HEK293 (cell line): ENCODE measurements around the gene SH3RF3.

Experiments
- CTCF ChIA-PET: fragments of 350-600 bp; formaldehyde crosslinking; extraction: SDS; loops from one replicate; lab custom pipeline; 2021; ENCODE audit warnings: antibody characterized with exemption; lab: Yijun Ruan, JAX
- POLR2A ChIA-PET: fragments of 300-600 bp; formaldehyde crosslinking; extraction: SDS; loops from one replicate; lab custom pipeline; 2020; ENCODE audit warnings: antibody characterized with exemption, inconsistent platforms; lab: Yijun Ruan, JAX
- H3K27ac ChIP-seq: fragments of 200-500 bp; sonication (Bioruptor generic); 2 replicates; pipeline ENCODE4 v1.5.1; 2014; ENCODE audit warnings: low read depth, low read length, control low read depth, inconsistent platforms; ENCODE audit errors: extremely low read depth
- H3K36me3 ChIP-seq, 2 experiments: fragments of 200-500 bp in 1 of 2; sonication (Bioruptor generic) in 1 of 2; 1 replicate in 1 of 2; 2 replicates in 1 of 2; pipeline ENCODE4 v1.5.1; 2014 to 2017; ENCODE audit warnings: inconsistent platforms in 2 of 2, low read length in 2 of 2; ENCODE audit not compliant: control insufficient read depth in 2 of 2, insufficient read depth in 1 of 2
- H3K4me1 ChIP-seq: fragments of 200-500 bp; sonication (Bioruptor generic); 2 replicates; pipeline ENCODE4 v1.5.1; 2014; ENCODE audit warnings: mild to moderate bottlenecking, low read length, inconsistent platforms; ENCODE audit not compliant: control insufficient read depth, insufficient read depth
- H3K4me3 ChIP-seq: 2 replicates; pipeline ENCODE4 v1.5.1; 2011; ENCODE audit warnings: low read depth, mild to moderate bottlenecking, control low read depth, low read length, moderate library complexity
- H3K9me3 ChIP-seq: fragments of 200-500 bp; sonication (Bioruptor generic); 2 replicates; pipeline ENCODE4 v1.5.1; 2014; ENCODE audit warnings: low read depth, low read length, inconsistent platforms; ENCODE audit not compliant: control insufficient read depth, insufficient read depth
- HOXD13 ChIP-seq: sonication (generic); formaldehyde crosslinking; IDR thresholded peaks from 2 replicates; pipeline ENCODE4 v1.8.0; 2022; ENCODE audit warnings: missing genetic modification reagents, borderline replicate concordance
- KLF1 ChIP-seq: fragments of 450-650 bp; formaldehyde crosslinking; IDR thresholded peaks from 2 replicates; pipeline ENCODE4 v1.5.1; 2016; ENCODE audit warnings: missing biosample characterization, missing genetic modification characterization
- SCRT2 ChIP-seq: fragments of 450-650 bp; formaldehyde crosslinking; IDR thresholded peaks from 2 replicates; pipeline ENCODE4 v1.5.1; 2016; ENCODE audit warnings: missing biosample characterization, missing genetic modification characterization
- ZBTB7A ChIP-seq: fragments of 450-650 bp; formaldehyde crosslinking; IDR thresholded peaks from 2 replicates; pipeline ENCODE4 v1.5.1; 2016; ENCODE audit warnings: low read depth, missing biosample characterization, missing genetic modification characterization
- ZEB2 ChIP-seq: fragments of 450-650 bp; formaldehyde crosslinking; IDR thresholded peaks from 2 replicates; pipeline ENCODE4 v1.5.1; 2016; ENCODE audit warnings: missing biosample characterization, missing genetic modification characterization
- ZFP3 ChIP-seq: fragments of 450-650 bp; formaldehyde crosslinking; IDR thresholded peaks from 2 replicates; pipeline ENCODE4 v1.5.1; 2016; ENCODE audit warnings: low read depth, missing biosample characterization, missing genetic modification characterization
- ZNF121 ChIP-seq: fragments of 450-650 bp; formaldehyde crosslinking; IDR thresholded peaks from 2 replicates; pipeline ENCODE4 v1.5.1; 2016; ENCODE audit warnings: missing biosample characterization, missing genetic modification characterization
- ZNF175 ChIP-seq: fragments of 450-650 bp; formaldehyde crosslinking; IDR thresholded peaks from 2 replicates; pipeline ENCODE4 v1.5.1; 2016; ENCODE audit warnings: missing biosample characterization, missing genetic modification characterization
- ZNF184 ChIP-seq: fragments of 450-650 bp; IDR thresholded peaks from 2 replicates; pipeline ENCODE4 v1.5.1; 2018; ENCODE audit warnings: missing biosample characterization, mild to moderate bottlenecking, missing genetic modification characterization
- ZNF266 ChIP-seq: fragments of 450-650 bp; formaldehyde crosslinking; IDR thresholded peaks from 2 replicates; pipeline ENCODE4 v1.5.1; 2016; ENCODE audit warnings: missing biosample characterization, missing genetic modification characterization, low read depth
- ZNF37A ChIP-seq: fragments of 450-650 bp; IDR thresholded peaks from 2 replicates; pipeline ENCODE4 v1.5.1; 2018; ENCODE audit warnings: missing biosample characterization, missing genetic modification characterization
- ZNF391 ChIP-seq: fragments of 450-650 bp; formaldehyde crosslinking; IDR thresholded peaks from 2 replicates; pipeline ENCODE4 v1.5.1; 2016; ENCODE audit warnings: low read depth, missing biosample characterization, missing genetic modification characterization, borderline replicate concordance
- ZNF404 ChIP-seq: fragments of 450-650 bp; formaldehyde crosslinking; IDR thresholded peaks from 2 replicates; pipeline ENCODE4 v1.5.1; 2017; ENCODE audit warnings: missing biosample characterization, missing genetic modification characterization
- ZNF473 ChIP-seq: fragments of 450-650 bp; formaldehyde crosslinking; IDR thresholded peaks from 2 replicates; pipeline ENCODE4 v1.5.1; 2017; ENCODE audit warnings: missing biosample characterization, missing genetic modification characterization
- ZNF48 ChIP-seq: fragments of 450-650 bp; formaldehyde crosslinking; IDR thresholded peaks from 2 replicates; pipeline ENCODE4 v1.5.1; 2016; ENCODE audit warnings: missing biosample characterization, missing genetic modification characterization
- ZNF529 ChIP-seq: fragments of 450-650 bp; formaldehyde crosslinking; IDR thresholded peaks from 2 replicates; pipeline ENCODE4 v1.5.1; 2017; ENCODE audit warnings: missing genetic modification characterization, missing biosample characterization; ENCODE audit not compliant: insufficient replicate concordance
- ZNF555 ChIP-seq: fragments of 450-650 bp; formaldehyde crosslinking; conservative IDR thresholded peaks from 2 replicates; pipeline ENCODE4 v1.5.1; 2017; ENCODE audit warnings: missing biosample characterization, mild to moderate bottlenecking, missing genetic modification characterization, inconsistent platforms
- ZNF621 ChIP-seq: fragments of 450-650 bp; formaldehyde crosslinking; IDR thresholded peaks from 2 replicates; pipeline ENCODE4 v1.5.1; 2017; ENCODE audit warnings: missing biosample characterization, missing genetic modification characterization
- ZNF623 ChIP-seq: fragments of 450-650 bp; formaldehyde crosslinking; IDR thresholded peaks from 2 replicates; pipeline ENCODE4 v1.5.1; 2016; ENCODE audit warnings: missing biosample characterization, missing genetic modification characterization
- ZNF624 ChIP-seq: fragments of 450-650 bp; formaldehyde crosslinking; IDR thresholded peaks from 2 replicates; pipeline ENCODE4 v1.5.1; 2017; ENCODE audit warnings: missing biosample characterization, missing genetic modification characterization
- ZNF785 ChIP-seq: fragments of 450-650 bp; formaldehyde crosslinking; IDR thresholded peaks from 2 replicates; pipeline ENCODE4 v1.5.1; 2016; ENCODE audit warnings: missing biosample characterization, missing genetic modification characterization
- TF ChIP-seq, protein P1 (sequence below): fragments of 450-650 bp; formaldehyde crosslinking; IDR thresholded peaks from 2 replicates; pipeline ENCODE4 v1.5.1; 2016; ENCODE audit warnings: missing biosample characterization, missing genetic modification characterization
- TF ChIP-seq, protein P2 (sequence below): fragments of 450-650 bp; formaldehyde crosslinking; IDR thresholded peaks from 2 replicates; pipeline ENCODE4 v1.5.1; 2016; ENCODE audit warnings: missing biosample characterization, missing genetic modification characterization
- TF ChIP-seq, protein P3 (sequence below): fragments of 450-650 bp; IDR thresholded peaks from 2 replicates; pipeline ENCODE4 v1.5.1; 2018; ENCODE audit warnings: missing biosample characterization, missing genetic modification characterization
- TF ChIP-seq, protein P4 (sequence below): fragments of 450-650 bp; formaldehyde crosslinking; IDR thresholded peaks from 2 replicates; pipeline ENCODE4 v1.5.1; 2016; ENCODE audit warnings: missing biosample characterization, missing genetic modification characterization
- TF ChIP-seq, protein P5 (sequence below): fragments of 450-650 bp; formaldehyde crosslinking; IDR thresholded peaks from 2 replicates; pipeline ENCODE4 v1.5.1; 2016; ENCODE audit warnings: missing biosample characterization, missing genetic modification characterization, borderline replicate concordance

Gene SH3RF3

DNA sequence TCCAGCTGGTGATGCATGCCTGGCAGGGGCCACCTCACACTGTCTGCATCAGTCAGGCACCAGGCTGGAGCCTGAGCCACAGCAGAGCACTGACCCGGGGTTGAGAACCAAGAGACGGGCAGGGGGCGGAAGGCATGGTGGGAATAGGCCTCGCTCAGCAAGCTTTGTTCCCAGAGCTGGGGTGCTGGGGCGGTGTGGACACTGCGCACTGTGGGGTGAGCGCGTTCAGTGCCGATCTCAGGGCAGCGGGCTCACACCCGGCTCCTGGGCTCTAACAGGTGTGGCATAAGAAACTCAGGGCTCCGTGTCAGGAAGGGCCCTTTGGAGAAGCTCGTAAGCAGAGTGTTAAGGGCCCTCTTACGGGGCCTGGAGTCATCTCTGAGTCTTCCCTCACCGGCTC, 15.7 kb downstream of the SH3RF3 start:
- POLR2A ChIA-PET, result no interaction called here
- H3K27ac ChIP-seq, result no peak overlapping the region
- no peak for TF ChIP-seq ZNF48 (tag by site-specific recombination)
- TF ChIP-seq ZFP3, result no peak
- TF ChIP-seq ZNF266 (tag by site-specific recombination), result no peak
- no peak for TF ChIP-seq ZNF555
- TF ChIP-seq ZEB2 (tag by site-specific recombination), result no peak
- TF ChIP-seq, protein P1, sequence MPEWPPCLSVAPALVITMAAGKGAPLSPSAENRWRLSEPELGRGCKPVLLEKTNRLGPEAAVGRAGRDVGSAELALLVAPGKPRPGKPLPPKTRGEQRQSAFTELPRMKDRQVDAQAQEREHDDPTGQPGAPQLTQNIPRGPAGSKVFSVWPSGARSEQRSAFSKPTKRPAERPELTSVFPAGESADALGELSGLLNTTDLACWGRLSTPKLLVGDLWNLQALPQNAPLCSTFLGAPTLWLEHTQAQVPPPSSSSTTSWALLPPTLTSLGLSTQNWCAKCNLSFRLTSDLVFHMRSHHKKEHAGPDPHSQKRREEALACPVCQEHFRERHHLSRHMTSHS (tag by site-specific recombination), result no peak
- no peak for TF ChIP-seq ZNF175
- TF ChIP-seq, protein P2, sequence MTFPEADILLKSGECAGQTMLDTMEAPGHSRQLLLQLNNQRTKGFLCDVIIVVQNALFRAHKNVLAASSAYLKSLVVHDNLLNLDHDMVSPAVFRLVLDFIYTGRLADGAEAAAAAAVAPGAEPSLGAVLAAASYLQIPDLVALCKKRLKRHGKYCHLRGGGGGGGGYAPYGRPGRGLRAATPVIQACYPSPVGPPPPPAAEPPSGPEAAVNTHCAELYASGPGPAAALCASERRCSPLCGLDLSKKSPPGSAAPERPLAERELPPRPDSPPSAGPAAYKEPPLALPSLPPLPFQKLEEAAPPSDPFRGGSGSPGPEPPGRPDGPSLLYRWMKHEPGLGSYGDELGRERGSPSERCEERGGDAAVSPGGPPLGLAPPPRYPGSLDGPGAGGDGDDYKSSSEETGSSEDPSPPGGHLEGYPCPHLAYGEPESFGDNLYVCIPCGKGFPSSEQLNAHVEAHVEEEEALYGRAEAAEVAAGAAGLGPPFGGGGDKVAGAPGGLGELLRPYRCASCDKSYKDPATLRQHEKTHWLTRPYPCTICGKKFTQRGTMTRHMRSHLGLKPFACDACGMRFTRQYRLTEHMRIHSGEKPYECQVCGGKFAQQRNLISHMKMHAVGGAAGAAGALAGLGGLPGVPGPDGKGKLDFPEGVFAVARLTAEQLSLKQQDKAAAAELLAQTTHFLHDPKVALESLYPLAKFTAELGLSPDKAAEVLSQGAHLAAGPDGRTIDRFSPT (tag by site-specific recombination), result no peak
- TF ChIP-seq ZNF621 (tag by site-specific recombination), result no peak
- TF ChIP-seq ZNF473 (tag by site-specific recombination), result no peak
- TF ChIP-seq, protein P3, sequence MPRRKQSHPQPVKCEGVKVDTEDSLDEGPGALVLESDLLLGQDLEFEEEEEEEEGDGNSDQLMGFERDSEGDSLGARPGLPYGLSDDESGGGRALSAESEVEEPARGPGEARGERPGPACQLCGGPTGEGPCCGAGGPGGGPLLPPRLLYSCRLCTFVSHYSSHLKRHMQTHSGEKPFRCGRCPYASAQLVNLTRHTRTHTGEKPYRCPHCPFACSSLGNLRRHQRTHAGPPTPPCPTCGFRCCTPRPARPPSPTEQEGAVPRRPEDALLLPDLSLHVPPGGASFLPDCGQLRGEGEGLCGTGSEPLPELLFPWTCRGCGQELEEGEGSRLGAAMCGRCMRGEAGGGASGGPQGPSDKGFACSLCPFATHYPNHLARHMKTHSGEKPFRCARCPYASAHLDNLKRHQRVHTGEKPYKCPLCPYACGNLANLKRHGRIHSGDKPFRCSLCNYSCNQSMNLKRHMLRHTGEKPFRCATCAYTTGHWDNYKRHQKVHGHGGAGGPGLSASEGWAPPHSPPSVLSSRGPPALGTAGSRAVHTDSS (tag by site-specific recombination), result no peak
- TF ChIP-seq ZNF37A (tag by site-specific recombination), result no peak
- TF ChIP-seq ZBTB7A (tag by site-specific recombination), result no peak
- TF ChIP-seq ZNF624 (tag by site-specific recombination), result no peak
- no peaks in the 10 kb centered on the region for H3K36me3 ChIP-seq
- CTCF ChIA-PET, result interaction anchor here (0.5 kb wide), 1 partner anchor 69 kb away, joined by 3 read pairs; no protein-coding TSS in a partner anchor
- no peak overlapping the region for H3K4me3 ChIP-seq
- H3K9me3 ChIP-seq, result no peaks in the 10 kb centered on the region
- H3K4me1 ChIP-seq, result no peaks in the 10 kb centered on the region; the same call in 1 of the 2 replicates

DNA sequence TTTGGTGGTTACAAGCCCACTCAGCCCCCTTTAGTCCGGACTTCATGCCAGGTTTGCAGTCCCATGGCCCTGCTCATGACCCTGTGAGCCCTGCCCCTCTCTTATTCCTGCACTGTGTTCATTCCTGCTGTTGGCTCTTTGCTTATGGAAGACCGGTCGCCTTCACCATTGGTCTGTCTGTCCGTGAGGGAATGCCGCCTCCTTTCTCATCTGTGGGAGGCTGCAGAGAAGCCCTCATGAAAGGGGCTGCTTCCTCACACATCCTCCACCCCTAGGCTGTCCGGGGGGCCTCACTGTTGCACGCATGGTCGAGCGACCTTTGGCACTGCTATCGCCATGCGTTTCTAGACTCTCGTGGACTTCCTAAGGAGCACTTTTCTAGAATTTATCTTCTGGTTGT, 16.3 kb downstream of the SH3RF3 start:
- POLR2A ChIA-PET, result no interaction called here
- CTCF ChIA-PET, result interaction anchor here (0.5 kb wide), 1 partner anchor 69 kb away, joined by 3 read pairs; no protein-coding TSS in a partner anchor
- H3K4me3 ChIP-seq, result no peak overlapping the region
- TF ChIP-seq, protein P4, sequence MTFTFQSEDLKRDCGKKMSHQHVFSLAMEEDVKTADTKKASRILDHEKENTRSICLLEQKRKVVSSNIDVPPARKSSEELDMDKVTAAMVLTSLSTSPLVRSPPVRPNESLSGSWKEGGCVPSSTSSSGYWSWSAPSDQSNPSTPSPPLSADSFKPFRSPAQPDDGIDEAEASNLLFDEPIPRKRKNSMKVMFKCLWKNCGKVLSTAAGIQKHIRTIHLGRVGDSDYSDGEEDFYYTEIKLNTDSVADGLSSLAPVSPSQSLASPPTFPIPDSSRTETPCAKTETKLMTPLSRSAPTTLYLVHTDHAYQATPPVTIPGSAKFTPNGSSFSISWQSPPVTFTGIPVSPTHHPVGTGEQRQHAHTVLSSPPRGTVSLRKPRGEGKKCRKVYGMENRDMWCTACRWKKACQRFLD (tag by site-specific recombination), result no peak
- TF ChIP-seq ZNF623, result no peak
- TF ChIP-seq ZNF785 (tag by site-specific recombination), result no peak
- TF ChIP-seq ZNF184, result no peak
- TF ChIP-seq ZNF529 (tag by site-specific recombination), result no peak
- TF ChIP-seq, protein P5, sequence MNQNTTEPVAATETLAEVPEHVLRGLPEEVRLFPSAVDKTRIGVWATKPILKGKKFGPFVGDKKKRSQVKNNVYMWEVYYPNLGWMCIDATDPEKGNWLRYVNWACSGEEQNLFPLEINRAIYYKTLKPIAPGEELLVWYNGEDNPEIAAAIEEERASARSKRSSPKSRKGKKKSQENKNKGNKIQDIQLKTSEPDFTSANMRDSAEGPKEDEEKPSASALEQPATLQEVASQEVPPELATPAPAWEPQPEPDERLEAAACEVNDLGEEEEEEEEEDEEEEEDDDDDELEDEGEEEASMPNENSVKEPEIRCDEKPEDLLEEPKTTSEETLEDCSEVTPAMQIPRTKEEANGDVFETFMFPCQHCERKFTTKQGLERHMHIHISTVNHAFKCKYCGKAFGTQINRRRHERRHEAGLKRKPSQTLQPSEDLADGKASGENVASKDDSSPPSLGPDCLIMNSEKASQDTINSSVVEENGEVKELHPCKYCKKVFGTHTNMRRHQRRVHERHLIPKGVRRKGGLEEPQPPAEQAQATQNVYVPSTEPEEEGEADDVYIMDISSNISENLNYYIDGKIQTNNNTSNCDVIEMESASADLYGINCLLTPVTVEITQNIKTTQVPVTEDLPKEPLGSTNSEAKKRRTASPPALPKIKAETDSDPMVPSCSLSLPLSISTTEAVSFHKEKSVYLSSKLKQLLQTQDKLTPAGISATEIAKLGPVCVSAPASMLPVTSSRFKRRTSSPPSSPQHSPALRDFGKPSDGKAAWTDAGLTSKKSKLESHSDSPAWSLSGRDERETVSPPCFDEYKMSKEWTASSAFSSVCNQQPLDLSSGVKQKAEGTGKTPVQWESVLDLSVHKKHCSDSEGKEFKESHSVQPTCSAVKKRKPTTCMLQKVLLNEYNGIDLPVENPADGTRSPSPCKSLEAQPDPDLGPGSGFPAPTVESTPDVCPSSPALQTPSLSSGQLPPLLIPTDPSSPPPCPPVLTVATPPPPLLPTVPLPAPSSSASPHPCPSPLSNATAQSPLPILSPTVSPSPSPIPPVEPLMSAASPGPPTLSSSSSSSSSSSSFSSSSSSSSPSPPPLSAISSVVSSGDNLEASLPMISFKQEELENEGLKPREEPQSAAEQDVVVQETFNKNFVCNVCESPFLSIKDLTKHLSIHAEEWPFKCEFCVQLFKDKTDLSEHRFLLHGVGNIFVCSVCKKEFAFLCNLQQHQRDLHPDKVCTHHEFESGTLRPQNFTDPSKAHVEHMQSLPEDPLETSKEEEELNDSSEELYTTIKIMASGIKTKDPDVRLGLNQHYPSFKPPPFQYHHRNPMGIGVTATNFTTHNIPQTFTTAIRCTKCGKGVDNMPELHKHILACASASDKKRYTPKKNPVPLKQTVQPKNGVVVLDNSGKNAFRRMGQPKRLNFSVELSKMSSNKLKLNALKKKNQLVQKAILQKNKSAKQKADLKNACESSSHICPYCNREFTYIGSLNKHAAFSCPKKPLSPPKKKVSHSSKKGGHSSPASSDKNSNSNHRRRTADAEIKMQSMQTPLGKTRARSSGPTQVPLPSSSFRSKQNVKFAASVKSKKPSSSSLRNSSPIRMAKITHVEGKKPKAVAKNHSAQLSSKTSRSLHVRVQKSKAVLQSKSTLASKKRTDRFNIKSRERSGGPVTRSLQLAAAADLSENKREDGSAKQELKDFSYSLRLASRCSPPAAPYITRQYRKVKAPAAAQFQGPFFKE, result no peak
- no peak for TF ChIP-seq ZNF391 (tag by site-specific recombination)
- TF ChIP-seq ZNF404, result no peak
- TF ChIP-seq HOXD13 (CRISPR knock-in tag), result no peak
- TF ChIP-seq SCRT2 (tag by site-specific recombination), result no peak
- no peak for TF ChIP-seq ZNF121 (tag by site-specific recombination)
- TF ChIP-seq KLF1 (tag by site-specific recombination), result no peak
- H3K27ac ChIP-seq, result no peak overlapping the region
- H3K4me1 ChIP-seq, result no peaks in the 10 kb centered on the region; the same call in 1 of the 2 replicates
- H3K36me3 ChIP-seq, result no peaks in the 10 kb centered on the region
- no peaks in the 10 kb centered on the region for H3K9me3 ChIP-seq
